H1 (cell line): ENCODE results near the gene ATP2B1. TPM values are rescaled to one million over a fixed set of nuclear protein-coding genes. Genes with fewer than 3 reads are reported as not detected.

Source experiments
- CTCF ChIA-PET: fragments of 300-600 bp; sonication (Branson Sonifier 250); formaldehyde crosslinking; loops from one replicate; lab custom pipeline; 2021; ENCODE audit not compliant: partially characterized antibody; lab: Charles Lee
- POLR2A ChIA-PET: fragments of 300-600 bp; sonication (Branson Sonifier 250); formaldehyde crosslinking; loops from one replicate; lab custom pipeline; 2021; ENCODE audit warnings: inconsistent platforms; ENCODE audit not compliant: partially characterized antibody; lab: Charles Lee
- DNase-seq, 2 experiments: peaks; one replicate each; pipeline versions ENCODE4 v3.0.0 to v3.0.0-alpha.2; 2010 to 2022; ENCODE audit warnings: low spot score in 2 of 2, low read depth in 1 of 2, mixed read lengths in 1 of 2
- FAIRE-seq: peaks from 2 replicates; lab custom pipeline; 2011; peaks lifted over from hg19 to GRCh38; lab: Jason Lieb, UNC
- H2AFZ ChIP-seq: 2 replicates; pipeline ENCODE4 v1.8.1; 2012; ENCODE audit warnings: low read length, inconsistent platforms
- H2AK5ac ChIP-seq: 2 replicates; pipeline ENCODE4 v1.6.1; 2013; ENCODE audit warnings: low read depth, low read length
- H2BK120ac ChIP-seq: replicated peaks from 2 replicates; pipeline ENCODE3; 2013; ENCODE audit warnings: low read depth, low read length, inconsistent platforms
- H2BK12ac ChIP-seq: 2 replicates; pipeline ENCODE4 v1.6.1; 2013; ENCODE audit warnings: low read depth, low read length
- H2BK15ac ChIP-seq: 2 replicates; pipeline ENCODE4 v1.6.1; 2013; ENCODE audit warnings: low read length
- H2BK20ac ChIP-seq: 2 replicates; pipeline ENCODE4 v1.6.1; 2013; ENCODE audit warnings: low read length
- H2BK5ac ChIP-seq: 2 replicates; pipeline ENCODE4 v1.6.1; 2013; ENCODE audit warnings: low read depth, low read length
- H3K14ac ChIP-seq: 2 replicates; pipeline ENCODE4 v1.6.1; 2013; ENCODE audit warnings: inconsistent platforms; ENCODE audit not compliant: insufficient read length
- H3K18ac ChIP-seq: 2 replicates; pipeline ENCODE4 v1.6.1; 2013; ENCODE audit warnings: low read length; ENCODE audit errors: extremely low read depth
- H3K23ac ChIP-seq: 2 replicates; pipeline ENCODE4 v1.6.1; 2013; ENCODE audit warnings: inconsistent platforms; ENCODE audit not compliant: insufficient read length
- H3K23me2 ChIP-seq: 2 replicates; pipeline ENCODE4 v1.6.1; 2013; ENCODE audit warnings: low read depth, low read length
- H3K27ac ChIP-seq: 2 replicates; pipeline ENCODE4 v1.6.1; 2011; ENCODE audit warnings: low read depth, low read length, inconsistent platforms
- H3K27me3 ChIP-seq, 4 experiments: replicated peaks in 1 of 4; 1 replicate in 1 of 4; 2 replicates in 3 of 4; pipeline versions ENCODE4 v1.6.1 to v1.8.1; 2011 to 2013; ENCODE audit warnings: low read length in 3 of 4, mild to moderate bottlenecking in 3 of 4, inconsistent platforms in 2 of 4, mixed read lengths in 2 of 4, moderate library complexity in 1 of 4; ENCODE audit not compliant: control insufficient read depth in 3 of 4, insufficient read depth in 3 of 4; ENCODE audit errors: extremely low read depth in 1 of 4
- H3K36me3 ChIP-seq, 4 experiments: 2 replicates each; pipeline versions ENCODE4 v1.6.1 to v1.8.1; 2011 to 2013; ENCODE audit warnings: mild to moderate bottlenecking in 4 of 4, low read length in 3 of 4, moderate library complexity in 2 of 4, control low read depth in 1 of 4, inconsistent platforms in 1 of 4; ENCODE audit not compliant: insufficient read depth in 4 of 4, control insufficient read depth in 2 of 4
- H3K4ac ChIP-seq: replicated peaks from 2 replicates; pipeline ENCODE3; 2013; ENCODE audit warnings: low read length, low read depth, mixed read lengths, inconsistent platforms; ENCODE audit not compliant: insufficient read length
- H3K4me1 ChIP-seq, 4 experiments: replicated peaks in 1 of 4; 1 replicate in 1 of 4; 2 replicates in 3 of 4; pipeline versions ENCODE4 v1.6.1 to v1.8.1; 2011 to 2013; ENCODE audit warnings: low read length in 3 of 4, inconsistent platforms in 2 of 4, mixed read lengths in 1 of 4; ENCODE audit not compliant: insufficient read depth in 4 of 4, control insufficient read depth in 3 of 4
- H3K4me2 ChIP-seq, 2 experiments: 2 replicates each; pipeline versions ENCODE4 v1.6.1 to v1.8.1; 2011 to 2013; ENCODE audit warnings: low read depth in 2 of 2, low read length in 2 of 2, control low read depth in 1 of 2, inconsistent platforms in 1 of 2, mild to moderate bottlenecking in 1 of 2; ENCODE audit not compliant: insufficient read depth in 1 of 2
- H3K4me3 ChIP-seq, 4 experiments: fragments of 200-600, 300-600 bp in 1 of 4; sonication (generic), shearing (Covaris generic), sonication (Bioruptor Twin) in 1 of 4; 2 replicates each; pipeline versions ENCODE4 v1.5.1 to v1.8.1; 2011 to 2016; ENCODE audit warnings: low read length in 4 of 4, low read depth in 3 of 4, control low read depth in 2 of 4, inconsistent platforms in 2 of 4, mild to moderate bottlenecking in 2 of 4, mixed read lengths in 1 of 4, moderate library complexity in 1 of 4; ENCODE audit not compliant: insufficient read depth in 2 of 4; ENCODE audit errors: extremely low read depth in 1 of 4
- H3K56ac ChIP-seq: replicated peaks from 2 replicates; pipeline ENCODE3; 2013; ENCODE audit warnings: low read depth, mild to moderate bottlenecking, mixed read lengths, low read length, inconsistent platforms; ENCODE audit not compliant: insufficient read length
- H3K79me1 ChIP-seq: 2 replicates; pipeline ENCODE4 v1.6.1; 2013; ENCODE audit warnings: low read depth, low read length, control low read depth
- H3K79me2 ChIP-seq, 2 experiments: 2 replicates each; pipeline versions ENCODE4 v1.6.1 to v1.8.1; 2012 to 2013; ENCODE audit warnings: low read length in 2 of 2, mild to moderate bottlenecking in 2 of 2, inconsistent platforms in 1 of 2; ENCODE audit not compliant: insufficient read depth in 2 of 2, control insufficient read depth in 1 of 2
- H3K9ac ChIP-seq, 4 experiments: replicated peaks in 1 of 4; 1 replicate in 1 of 4; 2 replicates in 3 of 4; pipeline versions ENCODE4 v1.6.1 to v1.8.1; 2011 to 2013; ENCODE audit warnings: low read depth in 3 of 4, low read length in 3 of 4, control low read depth in 2 of 4, mild to moderate bottlenecking in 2 of 4, moderate library complexity in 2 of 4, inconsistent platforms in 1 of 4; ENCODE audit errors: extremely low read depth in 1 of 4
- H3K9me3 ChIP-seq, 2 experiments: 2 replicates each; pipeline versions ENCODE4 v1.6.1 to v1.8.1; 2012 to 2013; ENCODE audit warnings: mild to moderate bottlenecking in 2 of 2, moderate library complexity in 2 of 2, control low read depth in 1 of 2, inconsistent platforms in 1 of 2, low read depth in 1 of 2, low read length in 1 of 2, mixed read lengths in 1 of 2; ENCODE audit not compliant: insufficient read depth in 2 of 2
- H4K20me1 ChIP-seq, 2 experiments: replicated peaks in 1 of 2; 2 replicates each; pipeline versions ENCODE3 to v1.8.1; 2011 to 2013; ENCODE audit warnings: inconsistent platforms in 2 of 2, low read length in 2 of 2, mild to moderate bottlenecking in 1 of 2; ENCODE audit not compliant: insufficient read depth in 2 of 2, control insufficient read depth in 1 of 2
- H4K5ac ChIP-seq: 2 replicates; pipeline ENCODE4 v1.6.1; 2013; ENCODE audit warnings: low read length, low read depth, mixed read lengths, inconsistent platforms; ENCODE audit not compliant: insufficient read length
- H4K8ac ChIP-seq: 2 replicates; pipeline ENCODE4 v1.8.0; 2013; ENCODE audit warnings: mild to moderate bottlenecking, moderate library complexity, low read length, inconsistent platforms; ENCODE audit not compliant: insufficient read depth; ENCODE audit errors: extremely low read depth
- H4K91ac ChIP-seq: replicated peaks from 2 replicates; pipeline ENCODE3; 2013; ENCODE audit warnings: low read length, mixed read lengths, inconsistent platforms; ENCODE audit not compliant: insufficient read length
- BRCA1 ChIP-seq: IDR thresholded peaks from 2 replicates; pipeline ENCODE4 v1.6.1; 2012; ENCODE audit warnings: low read depth, low read length, improper control_type of control experiment
- CBX5 ChIP-seq: fragments of 300-800, 300-1000 bp; sonication (generic); IDR thresholded peaks from 2 replicates; pipeline ENCODE4 v1.7.1; 2016; ENCODE audit warnings: antibody characterized with exemption, low read length, low read depth
- EP300 ChIP-seq, 2 experiments: IDR thresholded peaks; 1 replicate in 1 of 2; 2 replicates in 1 of 2; pipeline ENCODE4 v1.6.1; 2011 to 2012; ENCODE audit warnings: low read depth in 2 of 2, low read length in 2 of 2, mild to moderate bottlenecking in 2 of 2, borderline replicate concordance in 1 of 2, inconsistent platforms in 1 of 2, moderate library complexity in 1 of 2
- EZH2 ChIP-seq: fragments of 200-600 bp; sonication (generic); IDR thresholded peaks from 2 replicates; pipeline ENCODE4 v1.7.1; 2012; ENCODE audit warnings: low read depth, mild to moderate bottlenecking, moderate library complexity, low read length, inconsistent platforms; ENCODE audit not compliant: severe bottlenecking
- FOSL1 ChIP-seq: IDR thresholded peaks from 2 replicates; pipeline ENCODE4 v1.6.1; 2011; ENCODE audit warnings: mild to moderate bottlenecking, low read depth, low read length, moderate library complexity; ENCODE audit not compliant: insufficient read depth
- JUN ChIP-seq: IDR thresholded peaks from 2 replicates; pipeline ENCODE4 v1.6.1; 2011; ENCODE audit warnings: low read depth, mild to moderate bottlenecking, improper control_type of control experiment, low read length
- POU5F1 ChIP-seq: IDR thresholded peaks from 2 replicates; pipeline ENCODE4 v1.6.1; 2011; ENCODE audit warnings: low read depth, mild to moderate bottlenecking, low read length, moderate library complexity
- RAD21 ChIP-seq, 2 experiments: IDR thresholded peaks in 1 of 2; conservative IDR thresholded peaks in 1 of 2; 2 replicates each; pipeline ENCODE4 v1.6.1; 2011; ENCODE audit warnings: low read depth in 2 of 2, low read length in 2 of 2, improper control_type of control experiment in 1 of 2, inconsistent platforms in 1 of 2, mild to moderate bottlenecking in 1 of 2, moderate library complexity in 1 of 2
- RFX5 ChIP-seq: IDR thresholded peaks from 2 replicates; pipeline ENCODE4 v1.6.1; 2011; ENCODE audit warnings: low read depth, low read length, improper control_type of control experiment, borderline replicate concordance
- SUZ12 ChIP-seq: fragments of 200-600 bp; sonication (generic); IDR thresholded peaks from 2 replicates; pipeline ENCODE4 v1.6.1; 2012; ENCODE audit warnings: mild to moderate bottlenecking, inconsistent platforms, low read length, moderate library complexity, mixed read lengths
- TAF1 ChIP-seq: IDR thresholded peaks from 2 replicates; pipeline ENCODE4 v1.6.1; 2011; ENCODE audit warnings: mild to moderate bottlenecking, low read depth, low read length
- WGBS, 2 experiments: shearing (Covaris generic) in 1 of 2; methylation state at CpG; one replicate each; pipeline versions ENCODE4 v1.1.6 to v1.1.7; 2013 to 2015; ENCODE audit warnings: low lambda C conversion rate in 2 of 2, mixed read lengths in 2 of 2, inconsistent platforms in 1 of 2, low coverage in 1 of 2, missing lambda C conversion rate in 1 of 2; ENCODE audit not compliant: insufficient replicate concordance in 2 of 2, insufficient coverage in 1 of 2, insufficient read length in 1 of 2; ENCODE audit errors: extremely low coverage in 1 of 2, missing lambda C conversion rate in 1 of 2; 5-methylcytosine and 5-hydroxymethylcytosine counted together
- polyA plus RNA-seq, 7 experiments: library from polyadenylated mRNA; depleted of rRNA in 3 of 7; stranded (reverse) in 5 of 7; unstranded in 2 of 7; fragments of >200 nt in 5 of 7; fragments of 200-250 nt in 2 of 7; gene quantifications; 1 replicate in 5 of 7; 2 replicates in 1 of 7; 4 replicates in 1 of 7; pipeline versions ENCODE4 v1.2.1 to v1.2.3, GENCODE V29; 2011 to 2013; ENCODE audit warnings: missing spikeins in 2 of 7, mixed read lengths in 2 of 7
- total RNA-seq: library from RNA; stranded (reverse); fragmentation: NEBNext Ultra II Directional; extraction: Animal tissue kit (Norgen Biotek cat#: 25700); gene quantifications from 2 replicates; pipeline ENCODE4 v1.2.1, GENCODE V29; 2021

The ATP2B1 gene
- total and polyA plus RNA-seq, 2 of the 8 experiments (the other 6 are each of a cell fraction or from before 2014, with no cell fraction given) = 4.3 to 32.0 TPM

GRCh38 chr12:89731614-89732013, 23.0 kb upstream of the ATP2B1 start:
- Histone ChIP-seq H3K4me1 (no peaks in the 10 kb centered on the region), H3K27ac (no peak overlapping the region), H4K91ac (no peak overlapping the region), H2AK5ac (no peak overlapping the region), H3K9ac (no peak overlapping the region), H3K27me3 (no peaks in the 10 kb centered on the region), H3K9me3 (no peaks in the 10 kb centered on the region), H3K56ac (no peak overlapping the region), H3K79me1 (no peaks in the 10 kb centered on the region), H2BK12ac (no peak overlapping the region), H3K23ac (no peak overlapping the region), H2BK5ac (no peak overlapping the region), H3K4me3 (no peak overlapping the region), H3K18ac (no peak overlapping the region), H3K14ac (no peak overlapping the region), H3K36me3 (no peaks in the 10 kb centered on the region), H4K20me1 (no peaks in the 10 kb centered on the region), H4K5ac (no peak overlapping the region), H2BK20ac (no peak overlapping the region), H2BK120ac (no peak overlapping the region), H3K4me2 (no peak overlapping the region), H3K79me2 (no peaks in the 10 kb centered on the region), H4K8ac (no peak overlapping the region), H3K4ac (no peak overlapping the region), H3K23me2 (no peaks in the 10 kb centered on the region), H2AFZ (no peak overlapping the region), H2BK15ac (no peak overlapping the region)
- no peak for TF ChIP-seq EP300 (IDR thresholded peaks at IDR 0.05; ENCODE audit: borderline replicate concordance in 1 of 2, low read depth in 2 of 2, low read length in 2 of 2)
- TF ChIP-seq POU5F1 = no peak
- no peak for TF ChIP-seq TAF1
- no peak for TF ChIP-seq CBX5
- no peak for TF ChIP-seq FOSL1
- TF ChIP-seq RFX5 = no peak
- no peak for TF ChIP-seq BRCA1
- TF ChIP-seq JUN = no peak
- no peak for TF ChIP-seq RAD21 (IDR thresholded peaks at IDR 0.05 in 1 of 2, conservative IDR thresholded peaks at IDR 0.05 in 1 of 2; ENCODE audit: low read depth in 2 of 2, low read length in 2 of 2)
- no peak for TF ChIP-seq EZH2
- TF ChIP-seq SUZ12 = no peak
- FAIRE-seq = no peak
- POLR2A ChIA-PET = no interaction called here
- no peak for DNase-seq
- 90% methylated on average over 2 of the region's 2 CpGs; no CpG with 5 or more reads in 1 of the 2 experiments for WGBS, 2 experiments
- CTCF ChIA-PET = no interaction called here
